Ramos (cell line): ENCODE results near the gene STARD13.
"Not testable (repeated sequence)": the region's sequence is repeated elsewhere in the genome, so short reads cannot be mapped to it uniquely, and the experiment has no call there.

Source experiments
- in situ Hi-C: fragments of 300-500 bp; cut with MboI; formaldehyde crosslinking; loops from one replicate; pipeline ENCODE4 v1.14.3; 2022; ENCODE audit warnings: low sequenced_read_pairs; ENCODE audit not compliant: unreplicated experiment

STARD13 gene

DNA sequence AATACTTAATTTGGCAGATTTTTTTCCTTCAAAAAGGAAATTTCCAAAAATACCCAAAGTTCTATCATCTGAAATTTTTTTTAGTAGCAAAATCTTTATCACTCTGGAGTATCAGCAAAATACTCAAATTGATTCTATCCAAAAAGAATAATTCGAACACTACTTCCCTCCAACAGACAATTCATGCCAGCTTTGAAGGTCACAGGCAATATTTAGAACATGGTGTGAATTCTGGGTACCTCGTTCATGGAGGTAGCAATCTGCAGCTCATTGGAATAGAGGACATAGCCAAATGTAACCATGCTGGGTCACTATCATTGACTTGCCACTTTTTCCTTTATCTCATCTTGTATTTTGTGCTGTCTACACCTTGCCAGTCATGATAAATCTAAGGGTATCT is 119.8 kb downstream of the STARD13 start:
- in situ Hi-C loops: no loop called here

DNA sequence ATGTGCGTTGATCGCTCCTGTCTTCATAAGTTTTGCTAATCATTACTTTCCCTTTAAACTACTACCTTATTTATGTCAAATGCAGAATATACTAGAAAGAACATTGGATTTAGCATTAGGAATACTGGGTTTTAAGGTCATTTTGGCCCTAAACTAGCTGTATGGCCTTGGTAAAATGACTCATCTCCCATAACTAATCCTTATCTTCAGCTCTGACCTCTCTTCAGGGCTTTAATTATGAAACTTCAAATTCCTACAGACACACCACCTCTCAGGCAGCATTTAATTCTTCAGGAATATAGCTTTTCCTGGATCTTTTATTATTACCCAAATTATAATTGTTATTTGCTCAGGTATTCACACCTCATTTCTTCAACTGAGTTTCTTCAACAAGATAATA is 121.2 kb downstream of the STARD13 start:
- in situ Hi-C loops: no loop called here

DNA sequence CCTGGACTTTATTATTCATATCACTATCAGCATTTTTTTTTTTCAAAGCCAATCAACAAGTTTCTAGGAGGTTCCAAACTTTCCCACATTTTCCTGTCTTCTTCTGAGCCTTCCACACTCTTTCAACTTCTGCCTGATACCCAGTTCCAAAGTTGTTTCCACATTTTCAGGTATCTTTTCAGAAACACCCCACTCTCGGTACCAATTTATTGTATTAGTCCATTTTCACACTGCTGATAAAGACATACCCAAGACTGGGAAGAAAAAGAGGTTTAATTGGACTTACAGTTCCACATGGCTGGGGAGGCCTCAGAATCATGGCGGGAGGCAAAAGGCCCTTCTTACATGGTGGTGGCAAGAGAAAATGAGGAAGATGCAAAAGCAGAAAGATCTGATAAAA is 122.8 kb downstream of the STARD13 start:
- in situ Hi-C loops: not testable (repeated sequence)

DNA sequence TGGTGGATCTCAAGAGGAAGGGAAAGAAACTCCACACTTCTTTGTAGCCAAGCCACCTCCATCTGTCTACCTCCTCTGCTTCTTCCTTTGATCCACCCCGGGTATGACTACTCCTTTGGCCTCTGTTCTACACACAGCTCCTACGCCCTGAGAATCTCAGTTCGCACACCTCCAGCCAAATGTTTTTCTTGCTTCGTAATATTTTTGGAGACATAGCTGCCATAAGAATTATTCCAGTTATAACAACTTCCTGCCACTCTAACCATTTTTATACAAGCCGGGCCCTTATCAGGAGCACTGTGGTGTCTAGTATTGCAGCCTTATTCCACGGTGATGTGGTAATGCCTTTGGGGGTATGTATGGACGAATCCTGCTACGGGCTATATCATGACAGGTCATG is 126.7 kb downstream of the STARD13 start:
- in situ Hi-C loops: no loop called here

DNA sequence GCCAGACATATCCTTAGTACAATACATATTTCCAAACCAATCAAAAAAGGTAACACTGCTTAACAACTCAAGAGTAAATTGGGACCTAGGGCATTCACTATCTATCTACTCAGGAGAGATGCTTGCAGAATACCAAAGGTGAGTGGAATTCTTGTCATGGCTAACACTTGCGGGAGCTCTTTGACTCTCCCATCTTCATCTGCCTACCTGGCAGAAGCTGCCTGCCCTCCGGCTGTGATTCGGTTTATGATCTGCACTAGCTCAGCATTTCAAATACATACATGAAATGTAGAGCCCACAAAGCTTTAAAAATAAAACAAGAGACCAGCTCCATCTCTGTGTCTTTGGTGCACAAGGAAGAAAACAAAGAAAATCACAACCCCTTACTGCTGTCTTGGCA is 127.3 kb downstream of the STARD13 start:
- in situ Hi-C loops: no loop called here

DNA sequence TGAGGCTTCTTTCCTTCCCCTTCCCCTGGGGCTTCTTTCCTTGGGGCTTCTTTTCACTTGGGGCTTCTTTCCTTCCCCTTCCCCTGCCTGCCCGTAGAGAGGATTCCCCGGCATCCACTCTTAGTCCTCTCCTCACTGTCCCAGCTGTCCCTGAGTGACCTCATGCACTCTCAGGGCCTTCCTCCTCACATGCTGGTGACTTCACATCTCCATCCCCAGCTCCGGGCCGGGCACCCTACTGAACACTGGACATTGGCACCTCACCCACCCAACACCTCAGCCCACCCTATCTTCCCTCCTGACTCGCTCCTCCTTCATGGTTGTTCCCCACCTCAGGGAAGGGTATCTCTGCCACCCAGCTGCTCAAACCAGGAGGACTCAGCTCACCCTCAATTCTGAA is 130.6 kb downstream of the STARD13 start:
- in situ Hi-C loops: no loop called here

DNA sequence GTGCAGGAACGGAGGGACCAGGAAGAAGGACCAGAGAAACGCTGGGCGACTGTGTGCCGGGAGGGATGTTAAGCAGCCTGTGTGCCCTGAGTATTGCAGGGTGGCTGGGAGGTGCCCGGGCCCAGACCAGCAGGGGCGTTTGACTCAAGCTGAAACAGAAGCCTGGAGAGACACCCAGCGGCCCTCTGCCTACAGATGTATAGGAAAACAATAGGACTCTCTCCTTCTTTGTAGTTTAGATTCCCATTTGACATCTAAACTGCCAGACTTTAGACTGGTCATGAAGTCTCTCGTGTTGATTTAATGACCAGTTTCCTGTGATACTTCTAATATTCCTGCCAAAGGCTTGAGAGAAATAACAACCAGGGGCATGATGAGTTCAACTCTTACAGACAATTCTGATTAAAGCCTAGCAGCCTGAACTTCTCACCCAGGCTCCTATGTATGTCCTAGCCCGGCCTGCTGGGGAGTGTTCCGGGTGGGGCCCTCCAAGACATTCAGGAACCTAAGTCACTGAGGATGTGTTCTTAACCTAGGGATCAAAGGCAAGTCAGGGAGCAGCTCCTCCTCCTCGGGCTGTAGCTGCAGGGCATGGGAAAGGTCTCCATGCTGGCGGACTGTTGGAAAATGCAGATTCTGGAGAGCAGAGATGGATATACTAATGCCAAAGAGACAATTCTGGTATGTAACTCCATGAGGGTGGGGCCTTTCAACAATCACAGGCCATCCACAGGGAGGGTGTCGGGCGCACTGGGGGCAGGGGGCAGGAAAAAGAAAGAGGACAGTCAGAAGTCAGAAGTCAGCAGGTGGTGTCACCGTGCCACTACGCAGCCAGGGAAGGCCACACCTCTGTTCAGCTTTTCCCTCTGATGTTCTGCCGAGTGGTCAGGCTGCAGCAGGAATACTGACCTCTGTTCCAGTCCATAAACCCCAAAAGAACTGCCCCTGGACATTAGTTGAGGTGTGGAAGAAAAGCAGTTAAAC is 131.8 kb downstream of the STARD13 start:
- in situ Hi-C loops: no loop called here

DNA sequence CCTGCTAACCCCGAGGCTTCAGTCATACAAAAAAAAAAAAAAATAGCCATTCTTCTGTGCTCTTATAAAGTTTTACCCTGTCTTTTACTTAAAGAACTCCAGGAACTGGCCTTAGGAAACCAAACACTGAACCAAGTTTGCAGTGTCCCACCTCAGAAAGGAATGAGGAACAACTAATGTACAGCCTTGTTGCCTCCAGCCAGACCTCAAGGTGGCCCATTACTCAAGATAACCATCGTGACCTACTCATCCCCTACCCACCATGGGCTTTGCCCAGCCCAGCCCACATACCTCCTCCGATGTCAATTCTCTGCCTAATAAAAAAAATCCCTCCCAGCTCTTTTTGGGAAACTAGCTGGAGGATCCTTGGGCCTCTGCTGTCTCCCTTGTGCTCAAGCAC is 133.2 kb downstream of the STARD13 start:
- in situ Hi-C loops: no loop called here

DNA sequence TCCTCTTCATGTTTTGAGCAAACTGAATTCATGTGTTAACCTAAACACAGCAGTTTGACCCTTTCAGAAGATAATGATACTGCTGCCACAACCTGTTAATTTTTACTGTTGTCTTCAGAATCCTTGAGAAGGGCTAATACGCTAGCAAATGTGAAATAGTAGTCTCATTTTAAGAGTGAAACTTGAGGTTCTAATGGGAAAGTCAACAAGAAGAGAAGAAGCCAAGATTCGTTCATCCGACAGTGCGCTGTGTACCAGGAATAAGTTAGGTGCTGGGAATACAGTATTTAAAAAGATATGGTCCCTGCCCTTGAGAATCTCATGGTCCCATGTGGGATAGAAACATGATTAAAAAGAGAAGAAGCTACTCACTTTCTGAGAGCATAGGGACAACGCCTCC is 134.9 kb downstream of the STARD13 start:
- in situ Hi-C loops: no loop called here

DNA sequence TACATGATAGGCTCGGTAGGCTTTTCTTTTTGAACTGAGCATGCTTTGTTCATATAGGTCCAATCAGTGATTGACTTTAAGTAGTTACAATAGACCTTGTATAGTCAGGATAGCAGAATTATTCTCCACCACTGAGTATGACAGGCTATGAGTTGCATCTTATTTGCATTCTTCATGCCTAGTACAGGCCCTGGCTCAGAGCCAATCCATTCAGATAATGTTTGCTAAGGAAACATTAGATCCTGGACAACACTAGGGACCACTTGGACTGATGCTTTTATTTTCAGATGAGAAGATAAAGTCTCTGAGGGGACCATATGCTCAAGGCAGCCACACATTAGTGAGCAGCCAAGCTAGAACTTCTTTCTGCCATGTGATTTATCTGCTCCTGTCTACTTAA is 135.4 kb downstream of the STARD13 start:
- in situ Hi-C loops: no loop called here

DNA sequence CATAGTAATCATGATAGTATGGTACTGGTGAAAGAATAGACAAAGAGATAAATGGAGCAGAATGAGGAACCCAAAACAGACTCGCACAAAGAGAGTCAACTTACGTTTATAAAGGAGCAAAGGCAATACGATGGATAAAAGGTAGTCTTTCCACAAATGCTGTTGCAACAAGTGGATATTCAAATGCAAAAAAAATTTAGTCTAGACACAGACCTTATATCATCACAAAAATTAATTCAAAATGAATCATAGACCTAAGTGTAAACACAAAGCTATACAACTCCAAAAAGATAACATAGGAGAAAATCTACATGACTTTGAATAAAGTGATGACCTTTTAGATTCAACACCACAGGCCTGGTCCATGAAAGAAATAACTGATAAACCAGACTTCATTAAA is 137.7 kb downstream of the STARD13 start:
- in situ Hi-C loops: no loop called here

DNA sequence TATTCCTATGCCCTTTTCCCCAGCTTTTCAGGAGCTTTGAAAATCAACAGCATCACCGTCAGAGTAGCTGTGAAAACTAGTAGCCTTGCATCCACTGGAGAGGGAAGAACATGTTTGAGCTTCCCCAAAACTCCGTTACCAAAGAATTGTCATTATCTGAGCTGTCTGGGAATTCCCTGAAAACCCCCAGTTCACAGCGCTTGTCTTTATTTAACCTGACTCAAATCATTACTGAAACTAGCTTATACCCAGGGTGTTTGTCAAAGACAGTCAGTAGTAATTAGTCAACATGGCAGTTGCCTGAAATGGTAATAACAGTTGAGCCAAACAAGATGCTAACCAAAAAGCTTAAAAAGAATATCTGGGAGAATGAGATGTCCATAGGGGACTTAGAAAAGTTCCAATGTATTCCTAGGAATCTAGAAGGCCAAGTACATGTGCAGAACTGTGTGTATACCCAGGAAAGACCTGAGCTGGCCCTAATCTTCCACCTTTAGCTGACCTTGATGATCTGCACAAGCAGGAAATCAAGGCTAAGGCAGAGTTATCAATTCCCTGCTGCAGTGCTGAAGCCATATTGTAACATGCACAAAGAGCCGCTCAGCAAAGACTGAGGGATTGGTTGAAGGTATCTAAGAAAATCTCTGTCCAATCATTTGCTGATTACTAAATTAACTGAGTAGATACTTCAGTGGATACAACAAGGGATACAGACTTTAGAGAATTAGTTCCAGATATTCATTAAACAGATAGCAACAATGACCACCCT is 138.5 kb downstream of the STARD13 start:
- in situ Hi-C loops: no loop called here

DNA sequence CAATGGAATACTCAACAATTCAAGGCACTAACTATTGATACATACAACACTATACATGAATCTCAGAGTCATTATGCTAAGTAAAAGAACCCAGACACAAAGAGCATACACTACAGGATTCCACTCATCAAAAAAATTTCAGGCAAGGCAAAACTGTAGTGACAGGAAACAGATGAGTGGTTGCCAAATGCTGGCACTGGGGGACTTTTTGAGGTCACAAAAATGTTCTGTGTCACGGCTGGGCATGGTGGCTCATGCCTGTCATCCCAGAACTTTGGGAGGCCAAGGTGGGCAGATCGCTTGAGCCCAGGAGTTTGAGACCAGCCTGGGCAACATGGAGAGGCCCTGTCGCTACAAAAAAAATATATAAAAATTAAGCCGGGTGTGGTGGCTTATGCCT is 139.9 kb downstream of the STARD13 start:
- in situ Hi-C loops: no loop called here

DNA sequence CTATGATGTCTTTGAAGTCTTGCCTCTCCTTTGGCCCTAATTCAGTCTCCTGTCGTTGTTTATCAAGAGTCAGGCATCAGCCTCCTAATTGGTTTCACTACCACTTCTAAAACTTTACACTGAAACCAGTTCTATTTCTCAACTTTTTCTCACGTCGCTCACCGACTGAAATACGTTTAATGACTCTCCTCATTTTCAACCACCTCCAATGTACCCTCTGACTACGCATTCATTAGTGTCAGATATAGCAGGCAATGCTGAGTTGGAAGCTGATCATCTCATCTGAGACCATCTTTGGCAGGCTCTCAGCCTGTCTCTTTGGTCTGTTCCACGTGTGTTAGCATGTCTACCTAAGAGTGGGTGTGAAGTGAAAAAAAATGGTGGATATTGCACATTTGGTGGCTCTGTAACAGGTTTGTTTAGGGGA is 141.2 kb downstream of the STARD13 start:
- in situ Hi-C loops: no loop called here

DNA sequence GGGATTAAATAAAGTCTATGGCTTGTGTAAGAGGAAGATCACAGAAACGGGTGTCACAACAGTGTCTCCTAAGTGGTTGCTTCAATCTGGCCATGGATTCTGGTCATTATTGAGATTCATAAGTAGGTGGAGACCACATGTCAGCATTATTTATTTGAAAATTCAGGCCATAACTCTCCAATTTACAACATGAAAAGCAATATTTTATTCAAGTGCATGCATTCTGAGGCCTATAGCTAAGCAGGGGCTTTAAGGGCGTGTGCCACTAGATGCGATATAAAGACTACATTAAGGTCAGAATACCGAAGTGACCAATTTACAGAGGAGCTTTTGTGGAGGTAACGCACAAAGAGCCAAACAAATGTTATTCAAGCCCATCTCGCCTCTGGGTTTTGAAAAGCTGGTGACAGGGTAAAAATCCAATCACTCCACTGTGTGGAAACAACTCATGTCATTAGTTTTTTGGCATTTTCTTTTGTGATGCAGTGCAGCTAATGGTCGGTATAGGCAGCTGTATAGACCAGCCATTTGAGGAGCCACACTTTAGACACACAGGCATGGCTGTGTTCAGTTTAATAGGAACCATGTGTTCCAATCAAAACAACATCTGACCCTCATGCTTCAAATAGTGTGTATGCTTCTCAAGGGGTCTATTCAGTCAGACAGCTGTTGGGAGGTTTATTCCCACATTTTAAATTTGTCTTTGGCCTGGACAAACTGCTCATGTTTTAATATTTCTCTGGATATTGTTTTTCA is 145.6 kb downstream of the STARD13 start:
- in situ Hi-C loops: no loop called here

DNA sequence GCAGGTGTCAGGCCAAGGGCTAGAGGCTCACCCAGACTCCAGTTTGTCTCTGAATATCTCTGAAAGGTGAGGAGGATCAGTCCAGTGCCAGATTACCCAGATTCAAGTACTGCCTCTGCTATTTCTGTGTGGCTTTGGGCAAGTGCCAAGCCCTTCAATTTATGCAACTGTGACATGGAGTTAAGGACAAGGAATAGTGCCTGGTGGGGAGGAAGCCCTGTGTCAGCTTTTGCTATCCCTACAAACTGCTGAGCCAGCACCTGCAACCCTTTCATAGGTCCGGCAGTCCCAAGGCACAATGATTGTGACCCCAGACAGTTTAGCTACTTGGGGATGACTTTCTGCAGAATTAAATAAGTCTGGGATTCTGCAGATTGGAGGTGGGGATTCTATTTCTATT is 146.4 kb downstream of the STARD13 start:
- in situ Hi-C loops: no loop called here

DNA sequence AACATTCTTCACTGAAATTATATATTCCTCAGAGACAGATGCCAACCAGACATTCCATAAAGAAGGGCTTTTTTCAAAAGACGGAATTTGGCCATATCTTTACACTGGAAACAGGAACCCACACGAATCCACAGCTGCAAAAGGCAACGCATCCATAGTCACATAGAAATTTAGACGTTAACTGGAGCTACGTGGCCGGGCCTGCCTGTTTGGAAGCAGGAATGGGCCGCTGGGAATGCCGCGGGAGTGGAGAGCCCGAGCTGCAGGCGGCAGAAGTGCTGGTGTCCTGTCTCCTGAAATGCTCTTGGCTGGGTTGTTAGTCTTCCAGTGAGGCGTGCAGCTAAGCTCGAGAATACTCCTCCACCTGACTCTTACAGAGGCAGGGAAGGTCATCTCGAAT is 147.1 kb downstream of the STARD13 start:
- in situ Hi-C loops: no loop called here

DNA sequence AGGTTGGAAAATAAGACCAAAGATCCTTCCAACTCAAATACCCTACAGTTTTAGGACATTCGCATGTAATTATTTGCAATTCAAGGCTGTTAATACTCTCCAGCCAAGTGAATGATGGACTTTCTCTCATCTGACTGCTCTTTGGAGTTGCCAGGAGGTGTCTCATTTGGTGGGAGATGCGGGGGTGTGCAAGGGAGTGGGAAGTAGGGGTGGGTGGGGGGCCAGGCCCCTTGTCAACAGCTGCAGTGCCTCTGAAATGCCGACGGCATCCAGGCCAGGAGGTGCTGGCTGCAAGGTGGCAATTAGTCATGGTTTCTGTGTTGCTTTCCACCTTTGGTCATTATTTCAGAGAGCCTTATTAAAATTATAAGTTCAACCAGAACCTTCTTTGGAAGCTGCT is 147.8 kb downstream of the STARD13 start:
- in situ Hi-C loops: no loop called here

DNA sequence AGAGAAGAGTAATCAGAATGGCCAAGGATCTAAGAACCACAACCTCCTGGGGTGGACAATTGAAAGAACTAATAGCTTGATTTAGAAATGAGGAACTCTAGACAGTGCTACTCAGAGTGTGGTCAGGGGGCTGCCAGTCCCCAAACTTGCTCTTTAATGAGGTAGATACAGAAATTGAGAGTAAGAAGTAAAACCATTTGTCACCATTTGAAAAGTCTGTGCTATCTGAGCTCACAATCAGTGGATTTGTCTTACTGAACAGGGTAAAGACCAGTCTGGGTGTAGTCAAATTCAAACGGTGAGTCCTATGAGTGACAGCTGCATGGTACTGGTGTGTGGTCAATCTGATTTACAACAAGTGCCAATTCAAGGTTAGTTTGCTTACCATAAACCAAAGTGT is 150.5 kb downstream of the STARD13 start:
- in situ Hi-C loops: no loop called here

DNA sequence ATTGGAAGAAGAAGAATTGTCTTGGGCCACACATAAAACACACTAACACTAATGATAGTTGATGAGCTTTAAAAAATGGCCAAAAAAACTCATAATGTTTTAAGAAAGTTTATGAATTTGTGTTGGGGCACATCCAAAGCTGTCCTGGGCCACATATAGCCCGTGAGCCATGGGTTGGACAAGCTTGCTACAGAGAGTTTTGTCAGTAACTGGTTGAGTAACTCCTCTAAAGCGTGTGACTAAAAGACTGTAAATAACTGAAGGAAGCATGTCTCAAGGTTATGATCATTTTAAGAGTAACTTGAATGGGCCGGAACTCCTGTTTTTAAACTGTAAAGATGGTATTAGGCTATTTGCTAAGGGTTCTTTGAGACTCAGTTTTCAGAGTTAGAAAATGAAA is 151.3 kb downstream of the STARD13 start:
- in situ Hi-C loops: no loop called here
